ENCODE measurements around the gene ANO4.
"Not testable (repeated sequence)": the region's sequence is repeated elsewhere in the genome, so short reads cannot be mapped to it uniquely, and the experiment has no call there.

ANO4 gene

GRCh38 chr12:101068402-101068801, 273.8 kb downstream of the ANO4 start:
- no peaks in the 10 kb centered on the region for H3K9me3 Mint-ChIP-seq
- H3K27ac Mint-ChIP-seq, result no peak overlapping the region
- no peaks in the 10 kb centered on the region for H3K27me3 Mint-ChIP-seq
- no peaks in the 10 kb centered on the region for H3K4me1 Mint-ChIP-seq (ENCODE audit: low read depth)
- no peaks in the 10 kb centered on the region for H3K36me3 Mint-ChIP-seq (ENCODE audit: low read depth)
- H3K4me3 Mint-ChIP-seq, result no peak overlapping the region

DNA sequence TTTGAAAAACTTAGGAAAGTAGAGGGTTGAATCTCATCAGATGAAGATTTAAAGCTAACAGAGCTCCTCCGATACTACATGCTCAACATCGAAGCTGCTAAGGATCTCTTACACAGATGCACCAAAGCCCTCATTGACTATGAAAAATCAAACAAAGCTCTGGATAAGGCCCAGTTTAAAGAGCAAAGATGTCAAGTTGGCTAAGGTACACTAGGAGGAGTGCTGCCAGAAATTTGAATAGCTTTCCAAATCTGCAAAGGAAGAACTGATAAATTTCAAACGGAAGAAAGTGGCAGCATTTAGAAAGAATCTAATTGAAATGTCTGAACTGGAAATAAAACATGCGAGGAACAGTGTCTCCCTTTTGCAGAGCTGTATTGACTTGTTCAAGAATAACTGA, 274.3 kb downstream of the ANO4 start:
- no peaks in the 10 kb centered on the region for H3K9me3 Mint-ChIP-seq
- no peaks in the 10 kb centered on the region for H3K36me3 Mint-ChIP-seq (ENCODE audit: low read depth)

GRCh38 chr12:101074940-101075680, 280.5 kb downstream of the ANO4 start:
- H3K27me3 Mint-ChIP-seq, result no peaks in the 10 kb centered on the region
- H3K27ac Mint-ChIP-seq, result no peak overlapping the region
- H3K4me3 Mint-ChIP-seq, result no peak overlapping the region
- no peaks in the 10 kb centered on the region for H3K36me3 Mint-ChIP-seq (ENCODE audit: low read depth)
- H3K4me1 Mint-ChIP-seq (ENCODE audit: low read depth), result no peaks in the 10 kb centered on the region
- H3K9me3 Mint-ChIP-seq, result no peaks in the 10 kb centered on the region

More for the DNA sequence above, 274.3 kb downstream of the ANO4 start:
- Mint-ChIP-seq H3K27ac (no peak overlapping the region), H3K4me1 (ENCODE audit: low read depth) (no peaks in the 10 kb centered on the region), H3K4me3 (no peak overlapping the region), H3K27me3 (no peaks in the 10 kb centered on the region)

DNA sequence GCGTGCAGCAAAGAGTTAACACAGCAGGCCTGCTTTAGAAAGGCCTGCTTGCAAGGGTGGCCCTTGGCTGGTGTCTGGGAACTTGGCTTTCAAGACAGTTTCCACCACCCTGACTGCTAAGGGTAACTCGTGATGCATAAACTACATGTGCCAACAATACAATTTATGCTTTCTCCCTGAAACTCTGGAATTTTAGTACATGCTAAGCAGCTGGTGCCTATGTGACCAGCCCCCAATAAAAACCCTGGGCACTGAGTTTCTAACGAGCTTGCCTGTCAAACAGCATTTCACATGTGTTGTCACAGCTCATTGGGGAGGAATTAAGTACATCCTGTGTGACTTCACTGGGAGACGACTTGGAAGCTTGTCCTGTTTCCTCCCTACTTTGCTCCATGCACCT, 282.3 kb downstream of the ANO4 start:
- no peak overlapping the region for H3K4me3 Mint-ChIP-seq
- no peak overlapping the region for H3K27ac Mint-ChIP-seq
- H3K9me3 Mint-ChIP-seq, result no peaks in the 10 kb centered on the region
- no peaks in the 10 kb centered on the region for H3K4me1 Mint-ChIP-seq (ENCODE audit: low read depth)
- no peaks in the 10 kb centered on the region for H3K36me3 Mint-ChIP-seq (ENCODE audit: low read depth)
- H3K27me3 Mint-ChIP-seq, result no peaks in the 10 kb centered on the region

GRCh38 chr12:101077791-101078528, 283.4 kb downstream of the ANO4 start:
- H3K27me3 Mint-ChIP-seq, result peaks cover 4% of the 10 kb centered on the region
- no peak overlapping the region for H3K27ac Mint-ChIP-seq
- H3K36me3 Mint-ChIP-seq (ENCODE audit: low read depth), result no peaks in the 10 kb centered on the region
- H3K9me3 Mint-ChIP-seq, result peaks cover 4% of the 10 kb centered on the region
- H3K4me1 Mint-ChIP-seq (ENCODE audit: low read depth), result no peaks in the 10 kb centered on the region
- no peak overlapping the region for H3K4me3 Mint-ChIP-seq

- Mint-ChIP-seq H3K27me3 (peaks cover 4% of the 10 kb centered on the region), H3K36me3 (ENCODE audit: low read depth) (no peaks in the 10 kb centered on the region), H3K9me3 (peaks cover 4% of the 10 kb centered on the region), H3K4me3 (no peak overlapping the region), H3K4me1 (ENCODE audit: low read depth) (no peaks in the 10 kb centered on the region), H3K27ac (no peak overlapping the region)
These were observed 284.1 kb downstream of the ANO4 start for GRCh38 chr12:101078536-101079285.

DNA sequence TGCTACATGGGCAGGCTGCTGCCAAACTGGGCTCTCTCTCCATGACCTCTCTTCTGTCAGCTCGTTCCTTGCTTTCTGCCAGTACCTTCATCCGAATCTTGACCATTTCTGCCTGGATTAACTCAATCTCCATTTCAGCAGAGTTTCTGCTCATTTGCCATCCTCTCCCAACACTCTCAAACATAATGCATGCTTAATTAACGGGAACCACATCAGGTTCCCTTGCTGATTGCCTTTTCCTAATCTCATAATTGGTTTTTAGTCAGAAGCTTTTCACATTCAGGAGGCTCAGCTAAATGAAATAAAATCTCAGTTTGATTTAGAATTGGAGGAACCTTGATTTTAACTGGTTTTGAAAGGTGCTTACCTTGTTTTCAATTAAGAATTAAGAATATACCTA, 288.1 kb downstream of the ANO4 start:
- Mint-ChIP-seq H3K9me3 (peaks cover 7% of the 10 kb centered on the region), H3K27me3 (peaks cover 10% of the 10 kb centered on the region), H3K27ac (no peak overlapping the region), H3K36me3 (ENCODE audit: low read depth) (no peaks in the 10 kb centered on the region), H3K4me1 (ENCODE audit: low read depth) (no peaks in the 10 kb centered on the region), H3K4me3 (no peak overlapping the region)

- Mint-ChIP-seq H3K4me3 (no peak overlapping the region), H3K27ac (no peak overlapping the region), H3K27me3 (peaks cover 10% of the 10 kb centered on the region)
These were observed 292.0 kb downstream of the ANO4 start for GRCh38 chr12:101086490-101087135.

DNA sequence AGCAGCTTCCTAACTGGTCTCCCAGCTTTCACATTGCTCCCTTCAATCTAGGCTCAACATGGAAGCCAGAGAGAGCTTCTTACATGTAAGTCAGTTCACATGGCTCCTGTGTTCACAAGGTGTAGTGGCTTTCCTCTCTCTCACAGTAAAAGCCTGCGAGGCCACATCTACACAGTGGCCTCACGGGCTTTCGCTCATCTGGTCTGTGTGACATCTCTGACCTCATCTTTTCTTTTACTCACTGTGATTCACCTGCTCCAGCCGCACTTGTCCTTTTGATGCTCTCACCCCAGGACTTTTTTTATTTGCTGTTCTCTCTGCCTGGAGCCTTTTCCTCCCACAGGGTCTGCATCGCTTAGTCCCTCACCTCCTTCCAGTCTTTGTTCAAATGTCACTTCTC, 293.3 kb downstream of the ANO4 start:
- Mint-ChIP-seq H3K9me3 (peaks cover 7% of the 10 kb centered on the region), H3K36me3 (ENCODE audit: low read depth) (no peaks in the 10 kb centered on the region), H3K4me1 (ENCODE audit: low read depth) (no peaks in the 10 kb centered on the region), H3K27ac (no peak overlapping the region), H3K4me3 (no peak overlapping the region), H3K27me3 (peaks cover 6% of the 10 kb centered on the region)

More at GRCh38 chr12:101086490-101087135, 292.0 kb downstream of the ANO4 start:
- Mint-ChIP-seq H3K36me3 (ENCODE audit: low read depth) (no peaks in the 10 kb centered on the region), H3K4me1 (ENCODE audit: low read depth) (no peaks in the 10 kb centered on the region), H3K9me3 (peaks cover 11% of the 10 kb centered on the region)

GRCh38 chr12:101089271-101089670, 294.7 kb downstream of the ANO4 start:
- H3K36me3 Mint-ChIP-seq (ENCODE audit: low read depth), result no peaks in the 10 kb centered on the region
- H3K4me3 Mint-ChIP-seq, result no peak overlapping the region
- peaks cover 6% of the 10 kb centered on the region for H3K27me3 Mint-ChIP-seq
- no peaks in the 10 kb centered on the region for H3K4me1 Mint-ChIP-seq (ENCODE audit: low read depth)
- H3K9me3 Mint-ChIP-seq, result peaks cover 7% of the 10 kb centered on the region
- H3K27ac Mint-ChIP-seq, result no peak overlapping the region

GRCh38 chr12:101090222-101090621, 295.6 kb downstream of the ANO4 start:
- H3K4me1 Mint-ChIP-seq (ENCODE audit: low read depth); H3K27ac Mint-ChIP-seq; H3K9me3 Mint-ChIP-seq; H3K27me3 Mint-ChIP-seq; H3K4me3 Mint-ChIP-seq; H3K36me3 Mint-ChIP-seq (ENCODE audit: low read depth): not testable (repeated sequence)

DNA sequence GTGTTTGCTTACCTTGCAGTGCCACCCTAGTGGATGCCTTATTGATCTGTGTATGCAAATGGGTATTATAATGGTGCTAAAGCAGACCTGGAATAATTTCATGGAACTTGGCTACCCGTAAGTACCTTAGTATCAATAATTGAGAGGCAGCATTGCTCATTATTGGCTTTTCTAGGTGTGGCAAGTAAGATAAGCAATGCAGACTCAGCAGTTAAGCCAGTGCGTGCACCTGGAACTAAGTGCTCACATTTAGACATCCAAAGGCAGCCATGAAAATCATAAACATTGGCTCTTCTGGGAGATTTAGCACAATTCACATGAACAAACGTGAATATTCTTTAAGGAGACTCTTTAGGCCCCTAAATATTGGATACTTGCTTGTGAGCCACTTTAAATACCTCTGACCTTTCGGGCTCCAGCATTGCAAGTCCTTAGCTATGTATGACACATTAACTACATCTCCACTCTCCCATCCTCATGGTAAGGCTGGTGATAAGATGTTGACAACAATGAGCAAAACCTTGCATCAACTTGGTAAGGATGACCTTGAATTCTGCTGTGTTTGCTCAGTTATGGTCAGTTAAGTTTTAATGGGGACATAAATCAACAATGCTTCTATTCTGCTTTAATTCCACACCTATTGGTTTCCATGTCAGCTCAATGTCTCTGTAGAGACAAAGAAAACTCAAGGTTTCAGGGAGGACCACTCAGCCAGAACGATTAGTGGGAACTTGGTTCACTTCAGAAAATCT, 303.4 kb downstream of the ANO4 start:
- H3K4me1 Mint-ChIP-seq (ENCODE audit: low read depth), result no peaks in the 10 kb centered on the region
- no peaks in the 10 kb centered on the region for H3K27me3 Mint-ChIP-seq
- H3K27ac Mint-ChIP-seq, result no peak overlapping the region
- H3K9me3 Mint-ChIP-seq, result no peaks in the 10 kb centered on the region
- H3K4me3 Mint-ChIP-seq, result no peak overlapping the region
- no peaks in the 10 kb centered on the region for H3K36me3 Mint-ChIP-seq (ENCODE audit: low read depth)

DNA sequence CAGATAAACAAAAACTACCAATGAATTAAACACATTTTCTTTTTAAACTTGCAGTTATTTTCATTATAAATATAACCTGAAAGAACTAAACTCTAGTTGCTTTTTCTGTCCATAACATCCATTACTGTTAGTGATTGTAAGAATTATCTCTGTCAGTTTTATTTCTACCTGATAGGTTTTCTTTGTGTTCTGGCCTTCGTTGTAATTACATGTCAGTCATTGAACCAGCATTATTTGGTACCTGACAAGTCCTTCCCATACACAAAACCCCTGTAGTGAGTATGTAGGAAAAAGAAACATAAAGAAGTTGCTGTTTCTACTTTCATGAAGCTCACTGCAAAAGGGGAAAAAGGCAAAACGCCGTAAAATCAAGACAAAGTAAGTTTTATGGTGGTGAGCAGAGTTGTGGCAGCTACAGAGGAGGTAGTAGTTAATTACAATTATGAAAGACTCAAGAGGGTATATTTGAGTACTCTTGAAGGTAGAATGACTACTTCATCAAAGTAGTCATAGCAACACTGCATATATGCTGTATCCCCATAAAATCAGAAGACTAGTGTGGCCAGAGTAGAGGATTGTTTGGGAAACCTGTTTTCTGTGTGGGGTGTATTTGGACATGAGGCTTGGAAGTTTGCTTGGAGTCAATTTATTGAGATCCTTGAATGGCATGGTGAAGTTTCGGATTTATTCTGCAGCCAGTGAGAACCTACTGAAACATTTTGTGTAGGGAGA, 312.6 kb downstream of the ANO4 start:
- Mint-ChIP-seq H3K36me3 (ENCODE audit: low read depth) (no peaks in the 10 kb centered on the region), H3K27ac (no peak overlapping the region), H3K4me1 (ENCODE audit: low read depth) (no peaks in the 10 kb centered on the region), H3K9me3 (peaks cover 6% of the 10 kb centered on the region), H3K4me3 (no peak overlapping the region), H3K27me3 (peaks cover 7% of the 10 kb centered on the region)

- no peaks in the 10 kb centered on the region for H3K4me1 Mint-ChIP-seq (ENCODE audit: low read depth)
These were observed 313.6 kb downstream of the ANO4 start for GRCh38 chr12:101108130-101108529.

More at GRCh38 chr12:101108130-101108529, 313.6 kb downstream of the ANO4 start:
- no peak overlapping the region for H3K4me3 Mint-ChIP-seq
- peaks cover 9% of the 10 kb centered on the region for H3K27me3 Mint-ChIP-seq
- no peaks in the 10 kb centered on the region for H3K36me3 Mint-ChIP-seq (ENCODE audit: low read depth)
- peaks cover 6% of the 10 kb centered on the region for H3K9me3 Mint-ChIP-seq
- no peak overlapping the region for H3K27ac Mint-ChIP-seq

All from stimulated activated naive CD8-positive, alpha-beta T cell treated with anti-CD3 and anti-CD28 coated beads, Interleukin-15, Interleukin-2, amounts not matched to agents 100 ng/mL and 50 ng/mL, for 24 hours (primary cell).